Fibroblast of pulmonary artery (primary cell): ENCODE measurements around the gene PAX5.

Source experiments
- DNase-seq: peaks from one replicate; pipeline ENCODE4 v3.0.0-alpha.2; 2010; ENCODE audit warnings: low read depth
- H3K4me3 ChIP-seq: replicated peaks from 2 replicates; pipeline ENCODE4 v1.5.1; 2011; ENCODE audit warnings: low read depth, mild to moderate bottlenecking, control low read depth, low read length, moderate library complexity
- CTCF ChIP-seq: IDR thresholded peaks from 2 replicates; pipeline ENCODE4 v1.5.1; 2011; ENCODE audit warnings: mild to moderate bottlenecking, control low read depth, low read length, inconsistent platforms; ENCODE audit errors: missing control alignments

PAX5 gene

GRCh38 chr9:37002413-37003217 lies 31.5 kb downstream of the PAX5 start:
- H3K4me3 ChIP-seq = no peak overlapping the region
- no peak for DNase-seq
- no peak for TF ChIP-seq CTCF

GRCh38 chr9:37002036-37002412 lies 32.0 kb downstream of the PAX5 start:
- H3K4me3 ChIP-seq = no peak overlapping the region
- no peak for TF ChIP-seq CTCF
- no peak for DNase-seq

- DNase-seq = no peak
- H3K4me3 ChIP-seq = no peak overlapping the region
- TF ChIP-seq CTCF = no peak
Measured at GRCh38 chr9:37001459-37001858, 32.6 kb downstream of the PAX5 start.

- DNase-seq = no peak
- TF ChIP-seq CTCF = no peak
- no peak overlapping the region for H3K4me3 ChIP-seq
Measured at GRCh38 chr9:36999728-37000333, 34.2 kb downstream of the PAX5 start.

GRCh38 chr9:36997414-36997813 lies 36.7 kb downstream of the PAX5 start:
- no peak for DNase-seq
- no peak overlapping the region for H3K4me3 ChIP-seq
- no peak for TF ChIP-seq CTCF

- no peak overlapping the region for H3K4me3 ChIP-seq
- no peak for TF ChIP-seq CTCF
- DNase-seq = no peak
Measured at GRCh38 chr9:36996706-36997086, 37.4 kb downstream of the PAX5 start.
